Esophagus squamous epithelium (tissue), 4 donors: Measurements from ENCODE around the gene FSTL4.

ENCODE experiments used
- POLR2A ChIP-seq, 4 donors: fragments of 450-650 bp; IDR thresholded peaks; one replicate each; pipeline ENCODE4 v1.6.1; 2017; ENCODE audit warnings: antibody characterized with exemption in 4 of 4, mild to moderate bottlenecking in 4 of 4, moderate library complexity in 3 of 4
- TF ChIP-seq, protein P1 (sequence below), 6 experiments: fragments of 450-650 bp in 4 of 6; fragments of 200-600 bp in 2 of 6; sonication (generic) in 2 of 6; IDR thresholded peaks; one replicate each; pipeline ENCODE4 v1.5.1; 2016 to 2019; ENCODE audit warnings: antibody characterized with exemption in 6 of 6, mild to moderate bottlenecking in 4 of 6, moderate library complexity in 4 of 6

DNA sequence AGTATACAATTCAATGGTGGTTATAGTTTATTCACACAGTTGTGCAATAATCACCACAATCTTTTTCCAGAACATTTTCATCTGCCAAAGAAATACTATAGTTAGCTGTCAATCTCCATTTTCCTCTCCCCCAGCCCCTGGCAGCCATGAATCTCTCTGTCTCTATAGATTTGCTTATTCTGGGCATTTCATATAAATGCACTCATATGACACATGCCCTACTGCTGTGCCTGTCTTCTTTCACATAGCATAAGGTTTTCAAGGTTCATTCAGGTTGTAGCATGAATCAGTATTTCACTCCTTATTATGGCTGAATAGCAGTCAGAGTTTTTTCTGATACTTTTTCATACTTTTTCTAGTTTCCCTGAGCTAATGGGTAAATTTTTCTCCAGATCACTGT, 432.9 kb downstream of the FSTL4 start:
- TF ChIP-seq, protein P1, sequence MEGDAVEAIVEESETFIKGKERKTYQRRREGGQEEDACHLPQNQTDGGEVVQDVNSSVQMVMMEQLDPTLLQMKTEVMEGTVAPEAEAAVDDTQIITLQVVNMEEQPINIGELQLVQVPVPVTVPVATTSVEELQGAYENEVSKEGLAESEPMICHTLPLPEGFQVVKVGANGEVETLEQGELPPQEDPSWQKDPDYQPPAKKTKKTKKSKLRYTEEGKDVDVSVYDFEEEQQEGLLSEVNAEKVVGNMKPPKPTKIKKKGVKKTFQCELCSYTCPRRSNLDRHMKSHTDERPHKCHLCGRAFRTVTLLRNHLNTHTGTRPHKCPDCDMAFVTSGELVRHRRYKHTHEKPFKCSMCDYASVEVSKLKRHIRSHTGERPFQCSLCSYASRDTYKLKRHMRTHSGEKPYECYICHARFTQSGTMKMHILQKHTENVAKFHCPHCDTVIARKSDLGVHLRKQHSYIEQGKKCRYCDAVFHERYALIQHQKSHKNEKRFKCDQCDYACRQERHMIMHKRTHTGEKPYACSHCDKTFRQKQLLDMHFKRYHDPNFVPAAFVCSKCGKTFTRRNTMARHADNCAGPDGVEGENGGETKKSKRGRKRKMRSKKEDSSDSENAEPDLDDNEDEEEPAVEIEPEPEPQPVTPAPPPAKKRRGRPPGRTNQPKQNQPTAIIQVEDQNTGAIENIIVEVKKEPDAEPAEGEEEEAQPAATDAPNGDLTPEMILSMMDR (IDR thresholded peaks at IDR 0.05), result no peak
- no peak for TF ChIP-seq POLR2A (IDR thresholded peaks at IDR 0.05)
